ENCODE results near the gene FAU.

GRCh38 chr11:65132988-65133700, 11.2 kb upstream of the FAU start:
- TF ChIP-seq, protein P1, sequence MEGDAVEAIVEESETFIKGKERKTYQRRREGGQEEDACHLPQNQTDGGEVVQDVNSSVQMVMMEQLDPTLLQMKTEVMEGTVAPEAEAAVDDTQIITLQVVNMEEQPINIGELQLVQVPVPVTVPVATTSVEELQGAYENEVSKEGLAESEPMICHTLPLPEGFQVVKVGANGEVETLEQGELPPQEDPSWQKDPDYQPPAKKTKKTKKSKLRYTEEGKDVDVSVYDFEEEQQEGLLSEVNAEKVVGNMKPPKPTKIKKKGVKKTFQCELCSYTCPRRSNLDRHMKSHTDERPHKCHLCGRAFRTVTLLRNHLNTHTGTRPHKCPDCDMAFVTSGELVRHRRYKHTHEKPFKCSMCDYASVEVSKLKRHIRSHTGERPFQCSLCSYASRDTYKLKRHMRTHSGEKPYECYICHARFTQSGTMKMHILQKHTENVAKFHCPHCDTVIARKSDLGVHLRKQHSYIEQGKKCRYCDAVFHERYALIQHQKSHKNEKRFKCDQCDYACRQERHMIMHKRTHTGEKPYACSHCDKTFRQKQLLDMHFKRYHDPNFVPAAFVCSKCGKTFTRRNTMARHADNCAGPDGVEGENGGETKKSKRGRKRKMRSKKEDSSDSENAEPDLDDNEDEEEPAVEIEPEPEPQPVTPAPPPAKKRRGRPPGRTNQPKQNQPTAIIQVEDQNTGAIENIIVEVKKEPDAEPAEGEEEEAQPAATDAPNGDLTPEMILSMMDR (IDR thresholded peaks at IDR 0.05 in 4 of 5, conservative IDR thresholded peaks at IDR 0.05 in 1 of 5): no peak
- TF ChIP-seq POLR2A (IDR thresholded peaks at IDR 0.05): no peak
